Stimulated activated CD8-positive, alpha-beta memory T cell treated with anti-CD3 and anti-CD28 coated beads, Interleukin-15, amount 100 ng/mL, for 24 hours (primary cell): ENCODE results near the gene WDR35.

Experiments
- DNase-seq: peaks from one replicate; pipeline ENCODE4 v3.0.0-alpha.2; 2020; ENCODE audit warnings: low read depth

The WDR35 gene

DNA sequence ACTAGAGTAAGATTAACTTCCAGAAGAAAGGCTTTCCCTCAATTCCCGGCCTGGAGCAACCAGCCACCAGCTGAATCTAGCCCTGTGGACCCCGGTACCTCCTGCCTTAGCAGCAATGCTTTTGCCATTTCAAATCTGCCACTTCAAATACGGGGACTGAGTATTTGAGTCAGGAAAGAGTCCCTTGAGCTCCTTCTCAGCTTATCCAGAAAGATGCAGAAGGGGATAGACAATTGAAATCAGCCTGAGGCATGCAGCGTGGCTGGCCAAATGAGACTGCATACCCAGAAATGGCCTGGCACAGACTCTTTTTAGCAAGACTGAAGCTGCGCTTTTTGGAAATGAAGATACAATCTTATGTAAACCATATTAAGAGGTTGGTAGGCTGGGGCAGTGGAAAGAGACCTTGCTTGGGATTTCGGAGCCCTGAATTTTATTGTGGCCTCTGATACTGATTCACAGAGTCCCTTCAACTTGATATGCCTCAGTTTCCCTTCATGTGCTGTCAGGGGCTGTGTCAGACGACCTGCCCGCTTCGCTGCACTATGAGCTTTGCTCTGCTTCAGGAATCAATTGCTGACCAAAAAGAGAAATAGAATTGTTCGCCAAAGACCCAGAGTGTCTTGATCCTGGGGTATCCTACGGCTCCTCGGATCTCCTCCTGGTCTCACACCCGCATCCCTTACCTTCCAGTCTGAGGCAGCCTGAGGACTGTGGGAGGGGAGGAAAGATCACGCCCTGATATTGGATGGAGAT lies 21.5 kb upstream of the WDR35 start:
- no peak for DNase-seq

DNA sequence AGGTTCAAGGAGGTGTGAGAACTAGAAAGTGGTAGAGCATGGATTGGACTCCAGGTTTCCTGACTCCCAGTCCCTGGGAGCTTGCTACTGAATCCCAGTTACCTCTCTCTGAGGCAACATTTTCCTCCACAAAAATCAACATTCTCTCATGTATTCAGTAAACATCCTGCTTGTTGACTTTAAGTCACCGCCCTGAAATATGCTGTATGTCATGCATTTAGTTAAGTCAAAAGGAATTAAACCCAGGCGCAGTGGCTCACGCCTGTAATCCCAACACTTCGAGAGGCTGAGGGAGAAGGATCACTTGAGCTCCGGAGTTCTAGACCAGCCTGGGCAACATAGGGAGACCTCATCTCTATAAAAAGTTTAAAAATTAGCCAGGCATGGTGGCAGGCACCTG lies 18.8 kb upstream of the WDR35 start:
- no peak for DNase-seq

DNA sequence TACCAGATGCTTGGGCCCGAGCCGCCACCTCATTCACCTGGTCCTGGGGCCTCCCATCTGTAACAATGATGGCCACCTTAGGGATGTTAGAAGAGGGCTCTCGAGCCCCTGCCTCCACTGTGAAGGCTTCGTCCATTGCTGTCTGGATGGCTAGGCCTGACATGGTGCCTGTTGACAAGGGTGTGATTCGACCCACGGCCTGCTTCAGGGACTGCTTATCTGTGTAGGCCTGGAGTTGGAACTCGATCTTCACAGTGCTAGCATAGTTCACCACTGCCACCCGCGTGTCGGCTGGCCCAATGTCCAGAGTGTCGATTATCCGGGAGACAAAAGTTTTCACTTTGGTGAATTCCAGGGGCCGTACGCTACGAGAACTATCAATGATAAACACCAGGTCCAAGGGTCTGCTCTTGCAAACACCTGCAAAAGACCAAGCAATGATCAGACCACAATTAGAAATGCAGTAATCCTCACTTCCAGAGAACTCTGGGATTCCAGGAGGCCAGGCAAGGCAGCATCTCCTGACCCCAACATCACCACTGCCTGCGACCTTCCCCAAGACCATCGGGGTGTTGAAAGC lies 16.1 kb upstream of the WDR35 start:
- DNase-seq = no peak

DNA sequence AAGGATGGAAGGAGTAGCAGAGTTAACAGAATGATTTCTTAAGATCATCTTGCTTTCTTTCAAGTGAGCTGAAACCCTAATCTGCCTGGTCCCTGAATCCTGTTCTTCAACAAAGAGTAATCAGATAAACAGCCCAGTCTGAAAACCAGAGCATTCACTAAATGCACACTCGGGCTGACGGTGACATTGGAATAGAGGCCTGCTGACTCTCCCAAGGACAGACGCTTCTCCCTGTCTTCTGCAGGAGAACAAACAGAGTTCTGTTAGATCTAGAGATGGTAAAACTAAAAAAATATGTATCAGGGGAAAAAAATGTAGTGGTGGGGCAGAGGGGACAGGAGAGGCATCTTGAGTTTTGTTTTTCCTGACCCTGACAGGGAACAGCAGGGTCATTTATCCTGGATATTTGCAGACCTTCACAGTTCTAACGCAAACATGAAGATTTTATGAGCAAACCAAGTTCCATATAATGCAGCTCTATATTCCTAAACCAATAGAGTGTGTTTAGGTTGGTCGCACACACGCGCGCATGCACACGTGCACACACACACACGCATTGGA lies 15.2 kb upstream of the WDR35 start:
- no peak for DNase-seq

DNA sequence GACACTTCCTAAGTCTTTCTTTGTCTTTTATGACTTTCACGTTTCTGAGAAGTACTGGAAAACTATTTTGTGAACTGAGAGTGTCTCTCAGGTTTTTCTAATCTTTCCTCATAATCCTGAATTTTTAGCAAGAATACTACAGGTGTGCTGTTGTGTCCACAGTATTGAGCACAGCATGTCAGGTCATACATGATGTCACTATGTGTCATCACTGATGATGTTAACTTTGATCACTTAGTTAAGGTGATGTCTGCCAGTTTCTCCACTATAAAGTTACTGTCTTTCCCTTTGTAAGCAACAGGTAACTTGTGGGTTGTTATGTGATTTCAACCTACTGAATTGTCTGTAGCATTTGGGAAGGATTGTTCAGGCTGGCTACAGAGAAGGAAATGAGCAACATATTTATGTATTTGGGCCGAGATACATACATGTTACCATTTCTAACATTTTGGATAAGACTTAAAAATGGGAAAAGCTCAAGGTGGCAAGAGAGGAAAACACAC lies 11.5 kb upstream of the WDR35 start:
- DNase-seq = no peak

DNA sequence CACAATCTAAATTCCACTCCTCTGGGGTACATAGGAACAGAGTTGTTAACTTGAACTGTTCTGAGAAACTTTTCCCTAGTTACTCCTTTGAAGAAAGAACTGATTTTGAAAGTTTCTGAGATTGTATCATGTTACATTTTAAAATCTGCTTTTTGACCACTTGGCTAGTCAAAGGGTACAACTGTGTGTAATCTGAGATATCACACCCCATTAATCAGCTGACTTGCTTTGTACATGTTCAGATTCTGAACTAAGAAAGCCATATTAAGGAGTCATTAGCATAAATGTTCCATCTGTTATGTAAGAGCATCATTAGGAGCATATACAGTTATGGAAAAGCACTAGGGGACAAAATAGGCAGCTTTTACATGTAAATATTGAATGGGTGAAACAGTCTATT lies 3.8 kb upstream of the WDR35 start:
- DNase-seq = no peak

DNA sequence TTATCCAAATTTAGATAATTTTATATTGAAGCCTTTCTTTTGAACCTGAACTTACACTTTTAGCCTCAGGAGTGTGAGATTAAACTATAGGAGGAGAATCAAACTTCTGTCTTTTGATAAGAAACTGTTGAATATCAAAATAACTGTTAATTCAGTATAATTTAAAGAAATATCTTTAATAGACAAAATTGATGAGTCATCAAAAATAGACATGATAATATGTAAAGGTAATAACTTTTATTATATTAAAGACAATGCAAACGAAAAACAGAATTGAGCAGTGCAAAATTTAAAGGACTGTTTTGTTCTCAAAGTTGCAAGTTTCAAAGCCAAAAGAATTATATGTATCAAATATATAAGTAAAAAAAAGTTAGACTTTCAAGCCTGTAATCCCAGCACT lies 2.0 kb upstream of the WDR35 start:
- DNase-seq = no peak

DNA sequence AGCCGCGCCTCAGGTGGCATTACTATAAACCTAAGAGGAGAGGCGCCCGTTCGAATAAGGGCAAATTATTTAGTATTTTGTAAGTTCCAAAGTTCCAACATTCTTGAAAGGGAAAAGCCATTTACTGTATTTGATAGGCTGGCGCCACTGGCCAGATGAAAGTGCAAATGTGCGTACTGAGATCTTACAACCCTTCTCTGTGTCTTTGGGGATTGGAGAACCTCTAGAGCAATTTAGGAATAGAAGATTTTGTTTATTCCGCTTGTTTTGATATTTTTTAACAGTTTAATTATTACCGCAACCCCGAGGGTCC lies 467 bp upstream of the WDR35 start:
- no peak for DNase-seq

DNA sequence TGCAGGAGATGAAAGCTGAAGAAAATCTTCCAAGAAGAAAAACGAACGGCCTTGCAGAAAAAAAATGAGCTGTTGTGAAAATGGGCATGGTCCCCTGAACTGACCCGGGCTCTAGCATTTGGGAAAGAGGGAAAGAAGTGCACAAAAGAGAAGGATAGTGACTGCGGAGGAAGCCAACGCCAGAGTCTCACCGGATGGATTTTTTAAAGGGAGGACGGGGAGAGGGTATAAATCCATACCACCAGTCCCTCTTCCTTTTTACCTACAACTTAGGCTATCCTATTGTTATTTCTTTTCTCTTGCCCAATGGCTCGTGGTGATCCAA lies 601 bp downstream of the WDR35 start:
- DNase-seq = no peak

DNA sequence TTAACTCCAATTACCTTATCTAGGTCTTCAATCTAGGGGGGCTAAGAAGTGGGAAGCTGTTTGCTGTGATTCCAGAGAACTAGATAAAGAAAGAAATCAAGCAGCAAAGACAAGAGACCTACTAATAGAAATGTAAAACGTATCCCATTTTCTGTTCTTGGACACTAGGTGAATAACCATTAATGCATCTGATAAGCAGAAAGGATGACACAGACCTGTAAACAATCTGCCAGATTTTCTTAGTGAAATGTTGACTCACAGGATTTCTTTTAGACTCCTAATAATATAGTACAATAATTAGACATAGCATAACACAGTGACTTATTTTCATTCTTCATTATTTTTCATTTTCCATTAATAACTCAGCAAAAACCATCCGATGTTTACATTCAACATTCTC lies 1.3 kb downstream of the WDR35 start:
- no peak for DNase-seq

DNA sequence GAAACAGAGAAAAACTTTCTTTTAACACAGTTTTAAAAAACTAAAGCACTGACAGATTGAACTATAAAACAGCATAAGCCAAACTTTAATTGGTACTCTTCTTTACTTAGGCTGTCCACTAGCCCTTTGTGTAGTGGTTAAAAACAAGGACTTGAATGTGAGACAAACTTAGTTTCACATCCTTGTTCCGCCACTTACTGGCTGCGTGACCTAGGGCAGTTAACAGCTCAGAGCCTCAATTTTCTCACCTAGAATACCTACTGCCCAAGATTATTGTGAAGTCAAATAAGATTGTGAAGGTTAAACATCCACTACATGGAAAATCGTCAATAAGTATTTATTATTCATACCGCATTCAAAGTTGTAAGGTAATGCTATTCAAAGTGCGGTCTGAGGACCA lies 2.0 kb downstream of the WDR35 start:
- no peak for DNase-seq

DNA sequence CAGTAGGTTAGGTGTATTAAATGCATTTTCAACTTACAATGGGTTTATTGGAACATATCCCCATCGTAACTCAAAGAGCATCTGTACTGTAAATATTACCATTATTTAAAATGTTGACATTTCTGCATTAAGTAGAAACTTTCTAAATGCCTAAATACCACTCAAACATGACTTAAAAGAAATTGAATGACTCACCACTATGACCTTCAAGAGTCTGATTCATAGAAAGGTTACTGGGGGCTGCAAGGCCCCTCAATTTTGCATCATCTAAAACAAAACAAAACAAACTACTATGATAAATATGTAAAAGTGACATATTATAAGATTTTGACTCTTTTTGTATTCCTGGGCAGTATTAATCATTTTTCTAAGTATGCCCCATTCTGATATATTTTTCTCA lies 7.6 kb downstream of the WDR35 start:
- DNase-seq = no peak

DNA sequence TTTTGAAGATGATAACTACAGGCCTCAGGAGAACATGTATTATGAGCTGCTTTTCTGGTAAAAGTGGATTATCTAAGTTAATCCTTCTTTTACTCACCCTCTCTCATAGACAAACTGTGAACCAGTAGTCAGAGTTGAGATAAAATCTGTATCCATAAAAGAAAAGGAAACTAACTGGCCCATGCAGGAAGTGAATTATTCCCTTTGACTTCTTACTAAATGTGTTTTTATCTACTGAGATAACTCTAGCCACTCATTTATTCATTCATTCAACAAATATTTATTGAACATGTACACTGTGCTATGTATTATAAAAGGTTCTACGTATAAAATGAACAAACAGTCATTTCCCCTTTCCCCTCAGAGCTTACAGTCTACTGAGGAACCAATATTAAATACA lies 10.0 kb downstream of the WDR35 start:
- DNase-seq = no peak

DNA sequence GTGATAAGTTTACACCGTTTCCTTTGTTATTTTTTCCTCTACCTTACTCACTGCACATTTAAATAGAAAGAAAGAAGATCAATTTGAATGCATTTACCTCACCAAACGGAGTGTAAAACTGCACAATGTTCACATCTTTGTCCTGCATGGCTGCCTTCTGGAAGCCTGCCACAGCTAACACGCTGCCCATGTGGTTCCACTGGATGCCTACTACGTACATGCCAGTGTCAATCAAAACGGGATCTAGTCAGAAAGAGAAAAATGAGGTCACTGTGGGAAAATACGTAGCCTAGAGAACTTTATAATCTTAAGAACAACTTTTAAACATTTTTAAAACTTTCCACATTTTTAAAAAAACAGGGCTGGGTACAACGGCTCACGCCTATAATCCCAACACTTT lies 16.4 kb downstream of the WDR35 start:
- DNase-seq = no peak

DNA sequence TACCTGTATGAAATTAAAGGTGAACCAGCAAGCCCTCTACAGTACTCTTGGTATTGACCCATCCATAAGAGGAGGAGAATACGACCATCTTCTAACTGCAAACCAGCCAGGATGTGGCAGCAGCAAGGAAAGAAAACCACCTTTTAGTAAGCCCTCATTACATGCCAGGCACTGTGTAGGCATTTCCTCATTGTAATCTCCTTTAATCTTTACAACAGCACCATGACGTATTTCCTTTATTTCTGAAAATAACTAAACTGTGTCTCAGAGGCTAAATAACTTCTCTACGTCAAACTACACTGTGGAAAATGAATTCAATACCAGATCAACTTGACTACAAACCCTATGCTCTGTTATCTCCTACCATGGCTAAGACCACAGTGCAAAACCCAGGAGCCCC lies 18.2 kb downstream of the WDR35 start:
- no peak for DNase-seq

DNA sequence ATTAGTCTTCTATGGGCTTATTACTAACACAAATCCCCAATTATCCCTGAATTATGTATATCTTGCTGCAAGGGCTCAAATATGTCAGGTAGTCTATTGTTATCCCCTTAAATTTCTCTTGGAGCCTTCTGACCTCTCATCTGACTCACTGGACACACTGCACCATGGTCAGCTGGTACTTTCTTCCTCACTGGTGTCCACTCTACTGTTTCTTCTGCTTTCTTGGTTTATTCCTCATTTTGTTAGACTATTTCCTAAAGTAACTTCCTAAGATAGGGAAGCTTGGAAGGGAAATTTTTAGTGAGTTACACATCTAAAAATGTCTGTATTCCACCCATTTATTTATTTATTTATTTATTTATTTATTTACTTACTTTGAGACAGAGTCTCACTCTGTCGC lies 26.5 kb downstream of the WDR35 start:
- DNase-seq = no peak

DNA sequence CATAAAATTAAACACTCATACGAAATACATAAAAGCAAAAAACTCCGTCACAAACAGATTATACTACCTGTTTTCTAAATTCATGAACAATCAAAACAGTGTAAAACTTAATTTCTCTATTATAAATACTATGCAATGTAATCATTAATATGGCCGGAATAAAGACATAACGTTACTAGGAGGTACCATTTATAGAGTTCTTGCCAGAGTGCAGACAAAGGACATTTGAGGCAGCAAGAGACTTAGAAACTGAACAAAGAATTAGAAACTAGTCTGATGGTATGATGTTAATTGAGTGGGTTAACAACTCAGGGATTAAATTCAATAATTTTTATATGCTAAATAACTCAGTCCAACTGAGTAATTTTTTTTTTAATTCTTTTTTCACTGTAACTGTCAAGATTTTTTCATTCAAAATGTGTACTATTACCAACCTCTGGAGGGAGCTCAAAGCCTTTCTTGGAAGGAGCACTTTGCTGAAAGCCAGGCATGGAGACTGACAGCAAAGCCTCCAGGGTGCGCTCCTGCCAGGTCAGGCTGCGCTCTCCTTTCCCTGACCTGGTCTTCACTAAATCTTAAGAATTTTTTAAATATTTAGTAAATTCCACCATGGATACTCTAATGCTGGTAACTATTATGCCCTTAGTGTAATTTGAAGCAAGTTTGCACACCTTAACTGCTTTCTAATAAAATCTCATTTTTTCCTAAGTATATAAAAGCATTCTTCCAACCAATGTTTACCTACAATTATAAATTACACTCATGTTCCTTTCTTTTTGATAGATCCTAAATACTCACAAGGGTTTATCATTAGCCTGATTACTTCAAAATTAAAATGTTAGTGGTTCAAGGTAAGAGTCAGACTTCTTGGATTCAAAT lies 34.1 kb downstream of the WDR35 start:
- no peak for DNase-seq

DNA sequence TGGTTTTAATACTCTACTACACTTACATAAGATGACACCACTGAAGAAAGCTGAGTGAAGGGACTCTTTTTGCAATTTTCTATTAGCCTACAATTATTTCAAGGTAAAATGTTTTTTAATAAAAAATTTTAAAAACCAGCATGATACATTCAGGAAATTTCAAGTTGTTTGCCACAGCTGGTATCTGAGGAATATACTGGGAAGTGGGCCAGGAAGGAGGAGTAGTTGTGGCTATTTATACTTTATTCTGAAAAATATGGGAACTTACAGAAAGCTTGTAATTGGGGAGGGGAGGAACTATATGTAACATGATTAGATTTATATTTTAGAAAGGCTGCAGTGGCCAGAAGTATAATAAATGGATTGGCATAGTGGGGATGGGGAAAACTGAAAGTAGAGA lies 40.8 kb downstream of the WDR35 start:
- DNase-seq = no peak

DNA sequence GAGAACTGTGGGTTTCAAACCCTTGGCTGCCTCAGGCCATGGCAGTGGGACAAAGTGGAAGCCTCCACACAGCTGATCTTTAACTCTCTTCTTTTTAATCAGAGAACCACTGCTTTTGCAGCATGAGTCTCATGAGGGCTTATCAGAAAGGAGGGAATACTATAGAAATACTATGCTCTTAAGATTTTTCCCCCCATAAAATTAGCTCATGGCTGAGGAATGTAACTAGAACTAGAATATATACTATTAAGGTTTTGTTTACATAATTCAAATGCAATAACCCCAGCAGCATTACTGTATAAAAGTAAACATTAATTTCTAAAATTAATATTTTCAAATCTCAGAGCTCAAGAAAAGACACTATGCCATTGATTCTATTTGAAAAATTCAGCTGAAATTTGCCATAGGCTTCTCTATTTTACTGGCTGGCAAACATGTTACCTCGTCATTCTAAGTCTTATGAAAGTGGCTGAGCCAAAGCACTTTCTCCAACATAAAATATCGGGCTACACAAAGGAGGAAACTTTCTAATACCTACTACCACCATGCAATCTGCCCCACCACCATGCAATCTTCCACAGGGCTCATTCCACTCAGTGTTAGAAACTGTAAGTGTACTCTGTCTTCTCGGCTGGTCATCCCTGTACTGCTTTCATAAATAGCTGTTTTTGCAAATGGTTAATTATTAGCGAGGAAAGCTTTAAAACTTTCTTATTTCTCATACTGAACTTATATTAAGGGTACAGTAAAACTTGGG lies 42.5 kb downstream of the WDR35 start:
- no peak for DNase-seq

DNA sequence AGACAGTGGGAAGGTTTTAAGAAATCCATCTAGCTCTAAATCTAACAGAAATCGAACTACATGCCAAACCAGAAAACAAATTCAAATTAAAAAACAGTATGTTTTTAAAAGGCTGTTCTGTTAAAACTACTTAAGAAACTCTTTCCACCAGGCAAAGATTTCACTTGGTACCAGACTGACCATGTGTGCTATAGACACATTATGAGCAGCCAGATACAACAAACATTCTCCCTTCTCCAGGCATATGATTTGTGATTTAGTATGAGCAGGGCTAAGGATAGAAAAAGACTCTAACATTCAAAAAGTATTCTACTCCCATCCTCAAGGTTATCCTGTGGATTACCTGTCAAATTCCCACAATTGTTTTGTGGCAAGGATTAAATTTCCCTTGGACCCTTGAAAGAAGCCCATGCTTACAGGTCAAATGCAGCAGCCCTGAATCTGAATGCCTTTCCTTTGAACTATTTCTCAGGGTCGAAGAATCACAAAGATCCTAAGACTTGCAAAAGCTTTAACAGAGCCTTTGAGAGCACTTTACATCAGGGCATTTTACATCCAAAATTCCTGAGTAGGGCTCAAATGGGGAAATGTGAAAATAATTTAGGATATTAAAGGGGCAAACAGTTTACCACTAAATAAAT lies 45.6 kb downstream of the WDR35 start:
- DNase-seq = no peak

DNA sequence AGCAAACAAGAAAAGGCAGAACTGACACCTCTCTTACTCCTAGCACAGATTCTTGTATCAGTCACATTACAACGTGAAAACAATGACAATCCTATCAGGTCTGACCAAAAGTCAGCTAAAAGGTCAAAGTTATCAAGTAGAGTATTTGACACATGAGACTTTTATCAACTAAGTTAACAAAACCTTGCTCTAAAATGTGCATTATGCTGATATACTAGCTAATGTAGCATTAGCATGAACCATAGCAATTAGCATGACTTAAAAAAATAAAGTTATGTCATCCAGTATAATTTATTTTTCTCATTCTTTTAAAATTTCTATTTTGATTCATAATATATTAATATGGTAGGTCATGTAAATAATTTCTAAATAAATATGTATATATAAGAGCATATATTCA lies 46.7 kb downstream of the WDR35 start:
- DNase-seq = no peak

DNA sequence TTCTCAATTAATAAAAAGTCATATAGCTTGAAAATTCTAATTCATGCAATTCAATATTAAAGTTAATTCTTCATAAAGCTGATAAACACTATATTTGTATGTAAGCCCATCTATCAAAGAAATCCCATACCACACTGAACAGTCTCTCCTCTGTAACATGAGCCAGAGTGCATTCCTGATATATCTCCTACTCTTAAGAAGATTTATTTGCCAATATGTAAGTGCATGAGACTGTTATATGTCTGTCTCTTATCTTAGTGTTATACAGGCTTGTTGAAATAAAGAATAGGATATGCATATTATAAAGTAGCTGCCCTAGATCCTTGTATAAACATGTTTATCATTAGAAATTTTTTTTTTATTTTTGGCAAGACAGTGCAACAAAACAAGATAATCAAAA lies 47.7 kb downstream of the WDR35 start:
- no peak for DNase-seq
